ENCODE results near the gene SLCO3A1. TPM values are rescaled to one million over a fixed set of nuclear protein-coding genes. Genes with fewer than 3 reads are reported as not detected.

Gene SLCO3A1
- total RNA-seq, 1 experiment from 2014 or later, result not detected

- Mint-ChIP-seq H3K4me3 (ENCODE audit: unreplicated experiment) (no peak overlapping the region), H3K36me3 (ENCODE audit: insufficient read depth, unreplicated experiment) (no peaks in the 10 kb centered on the region), H3K4me1 (ENCODE audit: low read depth, unreplicated experiment) (peaks cover 5% of the 10 kb centered on the region), H3K9me3 (ENCODE audit: unreplicated experiment) (no peaks in the 10 kb centered on the region), H3K27ac (ENCODE audit: unreplicated experiment) (no peak overlapping the region), H3K27me3 (ENCODE audit: insufficient read depth, unreplicated experiment) (no peaks in the 10 kb centered on the region)
- ChIA-PET POLR2A (no interaction called here), CTCF (no interaction called here)
- peaks cover 23% of the 10 kb centered on the region for H3K4me1 ChIP-seq
- H3K36me3 ChIP-seq (ENCODE audit: control insufficient read depth, insufficient read depth, low read length), result no peaks in the 10 kb centered on the region
- DNase-seq, result no peak
- H3K9me3 ChIP-seq, result no peaks in the 10 kb centered on the region
- no peak for TF ChIP-seq CTCF (IDR thresholded peaks at IDR 0.05; ENCODE audit: insufficient read depth in 1 of 2, low read depth in 1 of 2, low read length in 1 of 2, severe bottlenecking in 1 of 2, unreplicated experiment in 1 of 2)
- no TSS peak for BruUV-seq (replicated peaks)
- no peaks in the 10 kb centered on the region for H3K27me3 ChIP-seq (replicated peaks; ENCODE audit: control insufficient read depth, insufficient read depth, low read length)
- no peak overlapping the region for H3K4me3 ChIP-seq (ENCODE audit: low read depth, low read length)
- intact Hi-C loops (cut with micrococcal nuclease; ENCODE audit: unreplicated experiment), result no loop called here
Measured at GRCh38 chr15:91938136-91938535, 84.6 kb downstream of the SLCO3A1 start.

GRCh38 chr15:91939403-91939831, 85.9 kb downstream of the SLCO3A1 start:
- CTCF ChIA-PET, result no interaction called here
- H3K36me3 ChIP-seq (ENCODE audit: control insufficient read depth, insufficient read depth, low read length), result no peaks in the 10 kb centered on the region

GRCh38 chr15:91940496-91941381, 87.2 kb downstream of the SLCO3A1 start:
- intact Hi-C loops (cut with micrococcal nuclease; ENCODE audit: unreplicated experiment), result no loop called here
- no peak for TF ChIP-seq CTCF (IDR thresholded peaks at IDR 0.05; ENCODE audit: insufficient read depth in 1 of 2, low read depth in 1 of 2, low read length in 1 of 2, severe bottlenecking in 1 of 2, unreplicated experiment in 1 of 2)
- Mint-ChIP-seq H3K27ac (ENCODE audit: unreplicated experiment) (peak overlapping the region; percentile 75), H3K4me1 (ENCODE audit: low read depth, unreplicated experiment) (peaks cover 6% of the 10 kb centered on the region), H3K27me3 (ENCODE audit: insufficient read depth, unreplicated experiment) (no peaks in the 10 kb centered on the region), H3K36me3 (ENCODE audit: insufficient read depth, unreplicated experiment) (no peaks in the 10 kb centered on the region), H3K9me3 (ENCODE audit: unreplicated experiment) (no peaks in the 10 kb centered on the region), H3K4me3 (ENCODE audit: unreplicated experiment) (no peak overlapping the region)
- no TSS peak for BruUV-seq (replicated peaks)
- ChIA-PET CTCF (interaction anchor here (0.6 to 0.7 kb wide), 2 partner anchors 14 to 569 kb away, joined by 3 to 6 read pairs; no protein-coding TSS in a partner anchor), POLR2A (no interaction called here)
- peak in 1 of 2 experiments; percentile 57 for DNase-seq
- Histone ChIP-seq H3K27me3 (replicated peaks; ENCODE audit: control insufficient read depth, insufficient read depth, low read length) (no peaks in the 10 kb centered on the region), H3K4me1 (peaks cover 27% of the 10 kb centered on the region), H3K9me3 (no peaks in the 10 kb centered on the region), H3K4me3 (ENCODE audit: low read depth, low read length) (no peak overlapping the region), H3K36me3 (ENCODE audit: control insufficient read depth, insufficient read depth, low read length) (no peaks in the 10 kb centered on the region)

More at GRCh38 chr15:91939403-91939831, 85.9 kb downstream of the SLCO3A1 start:
- no peak for TF ChIP-seq CTCF (IDR thresholded peaks at IDR 0.05; ENCODE audit: insufficient read depth in 1 of 2, low read depth in 1 of 2, low read length in 1 of 2, severe bottlenecking in 1 of 2, unreplicated experiment in 1 of 2)
- Mint-ChIP-seq H3K4me3 (ENCODE audit: unreplicated experiment) (no peak overlapping the region), H3K27me3 (ENCODE audit: insufficient read depth, unreplicated experiment) (no peaks in the 10 kb centered on the region), H3K9me3 (ENCODE audit: unreplicated experiment) (no peaks in the 10 kb centered on the region), H3K27ac (ENCODE audit: unreplicated experiment) (no peak overlapping the region), H3K4me1 (ENCODE audit: low read depth, unreplicated experiment) (peaks cover 6% of the 10 kb centered on the region), H3K36me3 (ENCODE audit: insufficient read depth, unreplicated experiment) (no peaks in the 10 kb centered on the region)
- BruUV-seq (replicated peaks), result no TSS peak
- intact Hi-C loops (cut with micrococcal nuclease; ENCODE audit: unreplicated experiment), result no loop called here
- H3K27me3 ChIP-seq (replicated peaks; ENCODE audit: control insufficient read depth, insufficient read depth, low read length), result no peaks in the 10 kb centered on the region
- H3K4me1 ChIP-seq, result peaks cover 27% of the 10 kb centered on the region
- no peaks in the 10 kb centered on the region for H3K9me3 ChIP-seq
- POLR2A ChIA-PET, result no interaction called here
- no peak overlapping the region for H3K4me3 ChIP-seq (ENCODE audit: low read depth, low read length)
- no peak for DNase-seq

Data from Caco-2 (cell line).